ENCODE measurements around the gene ZNRD2. TPM values are rescaled to one million over a fixed set of nuclear protein-coding genes. Genes with fewer than 3 reads are reported as not detected.

Gene ZNRD2
- total RNA-seq, 1 experiment from 2014 or later = 66.8 TPM

- Histone ChIP-seq H3K4me3 (replicated peaks in 1 of 2; ENCODE audit: low read depth in 1 of 2, low read length in 2 of 2) (peak overlapping the region; percentile 97 to 100), H4K20me1 (ENCODE audit: insufficient read depth) (no peaks in the 10 kb centered on the region), H3K9me3 (ENCODE audit: control insufficient read depth in 1 of 2, insufficient read depth in 1 of 2, low read depth in 1 of 2, low read length in 2 of 2) (no peaks in the 10 kb centered on the region), H3K79me2 (ENCODE audit: insufficient read depth, low read length) (peaks cover 54% of the 10 kb centered on the region), H3K9me2 (ENCODE audit: insufficient read depth) (no peaks in the 10 kb centered on the region), H3K27ac (ENCODE audit: low read depth, low read length) (peak overlapping the region; percentile 94), H3K4me1 (ENCODE audit: control insufficient read depth in 1 of 2, insufficient read depth in 2 of 2, low read length in 2 of 2) (peaks cover 47 to 68% of the 10 kb centered on the region in 2 experiments), H3K27me3 (ENCODE audit: insufficient read depth, low read length) (no peaks in the 10 kb centered on the region), H3K36me3 (ENCODE audit: control insufficient read depth in 1 of 2, insufficient read depth in 2 of 2, low read length in 2 of 2) (peaks cover under 1% of the 10 kb centered on the region in 2 experiments; a peak in 1 of 4 replicates), H3K9ac (ENCODE audit: low read length) (peak overlapping the region; percentile 98), H3K4me2 (ENCODE audit: low read length) (peak overlapping the region; percentile 78), H2AFZ (ENCODE audit: low read depth, low read length, poor library complexity, severe bottlenecking) (no peak overlapping the region)
- ChIA-PET CTCF (interaction anchor here (2.5 to 4.5 kb wide), 3 partner anchors 14 to 41 kb away, joined by 9 to 89 read pairs (median 12); partner anchors contain the start of gene PCNX3), RAD21 (ENCODE audit: low non-redundant PET in 1 of 2, low total read pairs in 2 of 2, uncharacterized antibody in 2 of 2, unreplicated experiment in 2 of 2) (interaction anchor here in 1 of 2 experiments (1.0 kb wide), 1 partner anchor 34 kb away, joined by 3 read pairs; no protein-coding TSS in a partner anchor), POLR2A (interaction anchor here (0.6 kb wide), 1 partner anchor 324 kb away, joined by 3 read pairs; no protein-coding TSS in a partner anchor)
- ATAC-seq (peak; percentile 37), DNase-seq (ENCODE audit: low read depth, low spot score) (peak; percentile 83)
- intact Hi-C loops (cut with micrococcal nuclease) = loop anchor here (5.0 kb wide), 1 partner anchor 192 kb away; the partner anchor contains the start of gene SLC25A45
- no TSS peak for BruUV-seq (replicated peaks)
- TF ChIP-seq POLR2AphosphoS5 (IDR thresholded peaks at IDR 0.05; ENCODE audit: low read depth, low read length) (peak; percentile 67; the same call in 1 of the 2 replicates), JUND (IDR thresholded peaks at IDR 0.05) (no peak), ATF3 (IDR thresholded peaks at IDR 0.05) (no peak), FOSL1 (IDR thresholded peaks at IDR 0.05; ENCODE audit: low read depth) (no peak), TCF7L2 (IDR thresholded peaks at IDR 0.05; ENCODE audit: borderline replicate concordance, extremely low read depth, insufficient read depth, insufficient read length) (peak; percentile 45)
- TF ChIP-seq, protein P1, sequence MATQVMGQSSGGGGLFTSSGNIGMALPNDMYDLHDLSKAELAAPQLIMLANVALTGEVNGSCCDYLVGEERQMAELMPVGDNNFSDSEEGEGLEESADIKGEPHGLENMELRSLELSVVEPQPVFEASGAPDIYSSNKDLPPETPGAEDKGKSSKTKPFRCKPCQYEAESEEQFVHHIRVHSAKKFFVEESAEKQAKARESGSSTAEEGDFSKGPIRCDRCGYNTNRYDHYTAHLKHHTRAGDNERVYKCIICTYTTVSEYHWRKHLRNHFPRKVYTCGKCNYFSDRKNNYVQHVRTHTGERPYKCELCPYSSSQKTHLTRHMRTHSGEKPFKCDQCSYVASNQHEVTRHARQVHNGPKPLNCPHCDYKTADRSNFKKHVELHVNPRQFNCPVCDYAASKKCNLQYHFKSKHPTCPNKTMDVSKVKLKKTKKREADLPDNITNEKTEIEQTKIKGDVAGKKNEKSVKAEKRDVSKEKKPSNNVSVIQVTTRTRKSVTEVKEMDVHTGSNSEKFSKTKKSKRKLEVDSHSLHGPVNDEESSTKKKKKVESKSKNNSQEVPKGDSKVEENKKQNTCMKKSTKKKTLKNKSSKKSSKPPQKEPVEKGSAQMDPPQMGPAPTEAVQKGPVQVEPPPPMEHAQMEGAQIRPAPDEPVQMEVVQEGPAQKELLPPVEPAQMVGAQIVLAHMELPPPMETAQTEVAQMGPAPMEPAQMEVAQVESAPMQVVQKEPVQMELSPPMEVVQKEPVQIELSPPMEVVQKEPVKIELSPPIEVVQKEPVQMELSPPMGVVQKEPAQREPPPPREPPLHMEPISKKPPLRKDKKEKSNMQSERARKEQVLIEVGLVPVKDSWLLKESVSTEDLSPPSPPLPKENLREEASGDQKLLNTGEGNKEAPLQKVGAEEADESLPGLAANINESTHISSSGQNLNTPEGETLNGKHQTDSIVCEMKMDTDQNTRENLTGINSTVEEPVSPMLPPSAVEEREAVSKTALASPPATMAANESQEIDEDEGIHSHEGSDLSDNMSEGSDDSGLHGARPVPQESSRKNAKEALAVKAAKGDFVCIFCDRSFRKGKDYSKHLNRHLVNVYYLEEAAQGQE (IDR thresholded peaks at IDR 0.05; ENCODE audit: low read depth) = no peak
- TF ChIP-seq, protein P2, sequence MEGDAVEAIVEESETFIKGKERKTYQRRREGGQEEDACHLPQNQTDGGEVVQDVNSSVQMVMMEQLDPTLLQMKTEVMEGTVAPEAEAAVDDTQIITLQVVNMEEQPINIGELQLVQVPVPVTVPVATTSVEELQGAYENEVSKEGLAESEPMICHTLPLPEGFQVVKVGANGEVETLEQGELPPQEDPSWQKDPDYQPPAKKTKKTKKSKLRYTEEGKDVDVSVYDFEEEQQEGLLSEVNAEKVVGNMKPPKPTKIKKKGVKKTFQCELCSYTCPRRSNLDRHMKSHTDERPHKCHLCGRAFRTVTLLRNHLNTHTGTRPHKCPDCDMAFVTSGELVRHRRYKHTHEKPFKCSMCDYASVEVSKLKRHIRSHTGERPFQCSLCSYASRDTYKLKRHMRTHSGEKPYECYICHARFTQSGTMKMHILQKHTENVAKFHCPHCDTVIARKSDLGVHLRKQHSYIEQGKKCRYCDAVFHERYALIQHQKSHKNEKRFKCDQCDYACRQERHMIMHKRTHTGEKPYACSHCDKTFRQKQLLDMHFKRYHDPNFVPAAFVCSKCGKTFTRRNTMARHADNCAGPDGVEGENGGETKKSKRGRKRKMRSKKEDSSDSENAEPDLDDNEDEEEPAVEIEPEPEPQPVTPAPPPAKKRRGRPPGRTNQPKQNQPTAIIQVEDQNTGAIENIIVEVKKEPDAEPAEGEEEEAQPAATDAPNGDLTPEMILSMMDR (IDR thresholded peaks at IDR 0.05 in 2 of 3, conservative IDR thresholded peaks at IDR 0.05 in 1 of 3; ENCODE audit: borderline replicate concordance in 1 of 3, insufficient read depth in 1 of 3, low read depth in 2 of 3, low read length in 2 of 3) = peak in 2 of 3 experiments; percentile 69 to 71; a peak in 4 of 6 replicates
- TF ChIP-seq, protein P3, sequence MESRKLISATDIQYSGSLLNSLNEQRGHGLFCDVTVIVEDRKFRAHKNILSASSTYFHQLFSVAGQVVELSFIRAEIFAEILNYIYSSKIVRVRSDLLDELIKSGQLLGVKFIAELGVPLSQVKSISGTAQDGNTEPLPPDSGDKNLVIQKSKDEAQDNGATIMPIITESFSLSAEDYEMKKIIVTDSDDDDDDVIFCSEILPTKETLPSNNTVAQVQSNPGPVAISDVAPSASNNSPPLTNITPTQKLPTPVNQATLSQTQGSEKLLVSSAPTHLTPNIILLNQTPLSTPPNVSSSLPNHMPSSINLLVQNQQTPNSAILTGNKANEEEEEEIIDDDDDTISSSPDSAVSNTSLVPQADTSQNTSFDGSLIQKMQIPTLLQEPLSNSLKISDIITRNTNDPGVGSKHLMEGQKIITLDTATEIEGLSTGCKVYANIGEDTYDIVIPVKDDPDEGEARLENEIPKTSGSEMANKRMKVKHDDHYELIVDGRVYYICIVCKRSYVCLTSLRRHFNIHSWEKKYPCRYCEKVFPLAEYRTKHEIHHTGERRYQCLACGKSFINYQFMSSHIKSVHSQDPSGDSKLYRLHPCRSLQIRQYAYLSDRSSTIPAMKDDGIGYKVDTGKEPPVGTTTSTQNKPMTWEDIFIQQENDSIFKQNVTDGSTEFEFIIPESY (IDR thresholded peaks at IDR 0.05; ENCODE audit: extremely low read depth, insufficient replicate concordance, low read length) = no peak
These were observed 4.0 kb downstream of the ZNRD2 start for GRCh38 chr11:65574109-65574810.
